Epithelial cell of esophagus (primary cell): ENCODE measurements around the gene CIART.
A peak's percentile ranks its signal among the peaks of the same experiment; 100 is the strongest.
"Not testable (repeated sequence)": the region's sequence is repeated elsewhere in the genome, so short reads cannot be mapped to it uniquely, and the experiment has no call there.

Experiments used
- DNase-seq: peaks from one replicate; pipeline ENCODE4 v3.0.0; 2010; ENCODE audit warnings: low read depth
- H3K4me3 ChIP-seq: 2 replicates; pipeline ENCODE4 v1.5.1; 2011; ENCODE audit warnings: mild to moderate bottlenecking, low read length, control low read depth
- CTCF ChIP-seq: IDR thresholded peaks from 2 replicates; pipeline ENCODE4 v1.5.1; 2011; ENCODE audit warnings: low read depth, mild to moderate bottlenecking, low read length, control low read depth, inconsistent platforms; ENCODE audit not compliant: insufficient read depth; ENCODE audit errors: missing control alignments

Gene CIART

GRCh38 chr1:150288822-150289221, 6.5 kb downstream of the CIART start:
- no peak for TF ChIP-seq CTCF
- no peak for DNase-seq
- H3K4me3 ChIP-seq: no peak overlapping the region

- TF ChIP-seq CTCF: no peak
- peak within 1 kb of the TSS; percentile 67 for H3K4me3 ChIP-seq
- DNase-seq: peak; percentile 89
Observed at GRCh38 chr1:150293433-150294253, 11.3 kb downstream of the CIART start, which contains the start of gene MRPS21. Gene MRPS21 (plus strand): TSS chr1:150293861. CDS start chr1:150294367, 506 bp downstream.

GRCh38 chr1:150295476-150295875, 13.1 kb downstream of the CIART start:
- peak; percentile 23 for DNase-seq
- no peak for TF ChIP-seq CTCF
- H3K4me3 ChIP-seq: no peak overlapping the region

GRCh38 chr1:150299716-150300115, 17.4 kb downstream of the CIART start:
- no peak for DNase-seq
- no peak for TF ChIP-seq CTCF

GRCh38 chr1:150302338-150302737, 20.0 kb downstream of the CIART start:
- no peak overlapping the region for H3K4me3 ChIP-seq
- DNase-seq: no peak
- TF ChIP-seq CTCF: no peak

More at GRCh38 chr1:150299716-150300115, 17.4 kb downstream of the CIART start:
- no peak overlapping the region for H3K4me3 ChIP-seq

GRCh38 chr1:150302902-150303301, 20.5 kb downstream of the CIART start:
- no peak for DNase-seq
- no peak overlapping the region for H3K4me3 ChIP-seq
- no peak for TF ChIP-seq CTCF

- H3K4me3 ChIP-seq, DNase-seq: not testable (repeated sequence)
Observed at GRCh38 chr1:150308585-150308984, 26.2 kb downstream of the CIART start.
